ENCODE measurements around the gene CGB1. TPM values are rescaled to one million over a fixed set of nuclear protein-coding genes. Genes with fewer than 3 reads are reported as not detected.
"Not testable (repeated sequence)": the region's sequence is repeated elsewhere in the genome, so short reads cannot be mapped to it uniquely, and the experiment has no call there.

CGB1 gene
- total RNA-seq, 2 experiments from 2014 or later: not detected

DNA sequence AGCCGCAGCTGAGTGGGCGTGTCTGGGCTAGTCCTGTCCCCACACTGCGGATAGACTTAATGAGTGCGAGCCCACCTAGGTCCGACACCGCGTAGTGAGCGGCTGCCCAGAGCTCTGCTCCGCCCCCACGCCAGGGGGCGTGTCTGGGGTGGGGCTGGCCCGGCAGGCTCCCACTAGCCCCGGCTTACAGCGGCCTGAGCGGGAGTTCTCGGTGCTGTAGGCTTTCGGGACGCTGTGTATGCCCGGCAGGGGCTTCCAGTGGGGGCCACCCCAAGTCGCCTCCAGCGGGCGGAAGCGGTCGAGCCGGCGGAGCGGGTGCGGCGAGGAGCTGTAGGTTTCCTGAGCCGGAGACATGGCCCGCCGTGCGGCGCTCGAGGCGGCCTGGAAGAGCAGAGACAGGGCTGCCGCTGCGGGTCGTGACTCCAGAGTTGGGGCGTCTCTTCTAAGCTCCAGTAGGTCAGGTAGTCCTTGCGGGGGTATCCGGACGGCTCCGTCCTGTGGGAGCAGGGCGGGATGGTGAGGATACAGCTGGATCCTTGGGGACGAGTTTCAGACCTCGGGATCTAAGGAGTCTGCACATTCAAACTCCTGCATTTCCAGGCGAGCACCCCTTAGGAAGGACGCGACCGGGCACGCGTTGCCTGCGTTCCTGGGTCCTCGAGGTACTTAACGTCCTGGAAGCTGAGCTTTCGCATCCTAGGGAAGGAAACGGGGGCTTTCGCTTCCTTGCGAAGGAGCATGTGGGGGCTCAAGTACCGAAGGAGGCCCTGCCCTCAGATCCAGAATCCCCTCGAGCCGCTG is 19.6 kb upstream of the CGB1 start:
- H3K4me1 Mint-ChIP-seq: peaks cover 23% of the 10 kb centered on the region
- DNase-seq: peak; percentile 60
- H3K4me3 Mint-ChIP-seq: peak overlapping the region; percentile 62
- peaks cover 49% of the 10 kb centered on the region for H3K27me3 Mint-ChIP-seq
- POLR2A ChIA-PET: no interaction called here
- no peaks in the 10 kb centered on the region for H3K36me3 Mint-ChIP-seq (ENCODE audit: low read depth)
- H3K27ac Mint-ChIP-seq: no peak overlapping the region
- H3K9me3 Mint-ChIP-seq: no peaks in the 10 kb centered on the region
- CTCF ChIA-PET: interaction anchor here (0.6 to 0.8 kb wide), 2 partner anchors 39 to 143 kb away, joined by 4 read pairs; no protein-coding TSS in a partner anchor

DNA sequence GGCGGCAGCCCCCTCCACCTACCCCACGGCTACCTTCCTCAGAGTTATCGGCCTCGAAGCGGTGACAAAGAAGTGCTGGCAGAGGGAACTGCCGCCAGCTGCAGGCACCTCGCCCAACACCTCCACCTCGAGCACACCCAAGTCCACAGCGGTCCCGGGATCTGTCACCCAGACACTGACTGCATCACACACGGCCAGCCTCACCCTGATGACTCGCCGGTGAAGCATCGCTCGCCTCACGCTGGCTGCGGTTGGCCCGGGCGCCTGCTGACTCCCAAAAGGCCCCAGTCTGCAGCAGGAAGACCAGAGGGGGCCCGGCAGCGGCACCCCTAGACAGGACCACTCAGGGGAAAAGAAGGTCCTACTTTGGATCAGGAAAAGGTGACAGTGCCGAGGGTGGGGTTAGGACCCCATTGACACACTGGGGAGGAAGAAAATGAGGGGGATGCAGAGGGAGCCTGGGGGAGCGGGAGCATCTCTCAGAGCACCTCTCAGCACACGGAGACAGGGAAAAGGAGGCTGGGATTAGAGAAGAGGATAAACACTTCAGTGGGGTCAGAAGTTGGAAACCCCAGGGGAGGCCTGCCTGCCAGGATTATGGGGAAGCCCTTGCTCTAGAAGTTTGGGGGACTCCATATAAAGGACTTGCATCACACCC is 13.8 kb upstream of the CGB1 start:
- DNase-seq; H3K36me3 Mint-ChIP-seq (ENCODE audit: low read depth); H3K4me1 Mint-ChIP-seq; H3K27ac Mint-ChIP-seq; POLR2A ChIA-PET; H3K4me3 Mint-ChIP-seq; H3K27me3 Mint-ChIP-seq; H3K9me3 Mint-ChIP-seq; CTCF ChIA-PET: not testable (repeated sequence)

DNA sequence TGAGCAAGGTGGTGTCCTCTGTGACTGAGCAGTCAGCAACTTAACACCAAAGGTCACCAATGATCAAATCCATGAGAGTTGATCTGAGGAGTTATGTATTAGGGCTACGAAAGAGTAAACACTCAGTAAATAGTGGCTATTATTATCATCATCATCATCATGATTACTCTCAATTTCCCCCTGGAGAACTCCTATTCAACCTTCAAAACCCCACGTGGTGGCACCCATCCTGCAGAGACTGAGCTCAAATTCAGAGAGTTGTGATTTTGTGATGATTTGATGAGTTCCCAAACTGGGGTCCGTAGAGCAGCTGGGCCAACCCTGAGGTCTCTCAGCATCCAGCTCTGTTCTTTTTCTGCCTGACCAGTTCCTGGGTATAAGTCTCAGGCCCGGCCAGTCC is 13.1 kb upstream of the CGB1 start:
- DNase-seq; H3K4me1 Mint-ChIP-seq; H3K36me3 Mint-ChIP-seq (ENCODE audit: low read depth); H3K9me3 Mint-ChIP-seq; CTCF ChIA-PET; H3K4me3 Mint-ChIP-seq; H3K27ac Mint-ChIP-seq; POLR2A ChIA-PET; H3K27me3 Mint-ChIP-seq: not testable (repeated sequence)

DNA sequence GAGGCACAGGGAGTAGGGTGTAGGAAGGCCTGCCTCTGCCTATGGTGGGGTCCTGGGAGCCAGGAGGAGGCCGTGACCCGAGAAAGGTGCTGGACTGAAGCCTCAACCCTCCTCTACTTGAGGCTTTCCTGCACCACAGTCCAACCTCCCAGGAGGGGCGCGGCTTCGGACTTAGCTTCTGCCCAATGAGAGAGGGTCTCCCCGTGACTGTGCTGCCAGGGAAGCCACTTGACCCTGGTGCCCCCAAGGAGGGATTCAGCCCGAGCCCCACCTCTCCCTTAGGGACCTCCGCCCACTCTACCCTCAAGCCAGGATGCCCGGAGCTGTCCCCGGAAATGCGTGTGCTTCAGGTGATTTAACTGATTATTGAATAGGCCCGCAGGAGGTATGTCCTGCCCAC is 12.3 kb upstream of the CGB1 start, which contains the start of gene CGB8:
Gene CGB8 (minus strand): TSS at position 101 of the 400 bp plus-strand sequence. CDS start 372 bp downstream, outside the sequence.
- CTCF ChIA-PET; POLR2A ChIA-PET; H3K9me3 Mint-ChIP-seq; H3K36me3 Mint-ChIP-seq (ENCODE audit: low read depth); H3K4me3 Mint-ChIP-seq; DNase-seq; H3K27ac Mint-ChIP-seq; H3K4me1 Mint-ChIP-seq; H3K27me3 Mint-ChIP-seq: not testable (repeated sequence)

DNA sequence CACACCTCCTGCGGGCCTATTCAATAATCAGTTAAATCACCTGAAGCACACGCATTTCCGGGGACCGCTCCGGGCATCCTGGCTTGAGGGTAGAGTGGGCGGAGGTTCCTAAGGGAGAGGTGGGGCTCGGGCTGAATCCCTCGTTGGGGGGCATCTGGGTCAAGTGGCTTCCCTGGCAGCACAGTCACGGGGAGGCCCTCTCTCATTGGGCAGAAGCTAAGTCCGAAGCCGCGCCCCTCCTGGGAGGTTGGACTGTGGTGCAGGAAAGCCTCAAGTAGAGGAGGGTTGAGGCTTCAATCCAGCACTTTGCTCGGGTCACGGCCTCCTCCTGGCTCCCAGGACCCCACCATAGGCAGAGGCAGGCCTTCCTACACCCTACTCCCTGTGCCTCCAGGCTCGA is 6.9 kb upstream of the CGB1 start, which contains the start of gene CGB5:
Gene CGB5 (plus strand): TSS at position 301 of the 400 bp plus-strand sequence. CDS start 362 bp downstream, outside the sequence.
- H3K27ac Mint-ChIP-seq; DNase-seq; POLR2A ChIA-PET; CTCF ChIA-PET; H3K4me3 Mint-ChIP-seq; H3K9me3 Mint-ChIP-seq; H3K36me3 Mint-ChIP-seq (ENCODE audit: low read depth); H3K27me3 Mint-ChIP-seq; H3K4me1 Mint-ChIP-seq: not testable (repeated sequence)

DNA sequence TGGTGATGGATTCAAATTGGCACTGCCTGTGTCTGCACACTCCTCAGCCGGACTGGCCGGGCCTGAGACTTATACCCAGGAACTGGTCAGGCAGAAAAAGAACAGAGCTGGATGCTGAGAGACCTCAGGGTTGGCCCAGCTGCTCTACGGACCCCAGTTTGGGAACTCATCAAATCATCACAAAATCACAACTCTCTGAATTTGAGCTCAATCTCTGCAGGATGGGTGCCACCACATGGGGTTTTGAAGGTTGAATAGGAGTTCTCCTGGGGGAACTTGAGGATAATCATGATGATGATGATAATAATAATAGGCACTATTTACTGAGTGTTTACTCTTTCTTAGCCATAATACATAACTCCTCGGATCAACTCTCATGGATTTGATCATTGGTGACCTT is 6.0 kb upstream of the CGB1 start:
- H3K36me3 Mint-ChIP-seq (ENCODE audit: low read depth); H3K9me3 Mint-ChIP-seq; H3K4me3 Mint-ChIP-seq; POLR2A ChIA-PET; H3K27me3 Mint-ChIP-seq; H3K27ac Mint-ChIP-seq; H3K4me1 Mint-ChIP-seq; DNase-seq; CTCF ChIA-PET: not testable (repeated sequence)

DNA sequence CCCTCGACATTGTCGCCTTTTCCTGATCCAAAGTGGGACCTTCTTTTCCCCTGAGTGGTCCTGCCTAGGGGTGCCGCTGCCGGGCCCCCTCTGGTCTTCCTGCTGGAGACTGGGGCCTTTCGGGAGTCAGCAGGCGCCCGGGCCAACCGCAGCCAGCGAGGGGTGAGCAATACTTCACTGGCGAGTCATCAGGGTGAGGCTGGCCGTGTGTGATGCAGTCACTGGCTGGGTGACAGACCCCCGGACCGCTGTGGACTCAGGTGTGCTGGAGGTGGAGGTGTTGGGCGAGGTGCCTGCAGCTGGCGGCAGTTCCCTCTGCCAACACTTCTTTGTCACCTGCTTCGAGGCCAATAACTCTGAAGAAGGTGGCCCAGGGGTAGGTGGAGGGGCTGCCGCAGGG is 5.5 kb upstream of the CGB1 start:
- Mint-ChIP-seq H3K4me3 (no peak overlapping the region), H3K4me1 (no peaks in the 10 kb centered on the region), H3K27me3 (no peaks in the 10 kb centered on the region), H3K27ac (no peak overlapping the region), H3K9me3 (no peaks in the 10 kb centered on the region), H3K36me3 (ENCODE audit: low read depth) (no peaks in the 10 kb centered on the region)
- ChIA-PET POLR2A (no interaction called here), CTCF (no interaction called here)
- no peak for DNase-seq

DNA sequence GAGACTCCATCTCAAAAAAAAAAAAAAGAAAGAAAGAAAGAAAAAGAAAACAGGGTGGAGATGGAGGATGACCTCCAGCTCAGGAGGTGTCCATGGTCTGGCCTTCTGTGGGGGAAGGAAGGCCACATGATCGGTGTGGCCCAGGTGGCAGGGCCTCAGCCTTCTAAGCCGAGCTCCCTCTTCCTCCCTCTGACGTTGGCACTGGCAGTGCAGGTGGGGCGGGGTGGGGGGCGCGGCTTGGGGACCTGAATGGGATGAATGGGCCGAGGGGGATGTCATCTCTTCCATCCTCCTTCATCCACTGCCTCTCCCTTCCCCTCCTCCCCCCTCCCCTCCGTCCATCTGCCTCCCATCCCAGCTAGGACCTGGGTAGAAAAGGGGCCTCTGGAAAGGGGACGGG is 3.0 kb upstream of the CGB1 start:
- CTCF ChIA-PET; H3K27me3 Mint-ChIP-seq; H3K9me3 Mint-ChIP-seq; H3K4me1 Mint-ChIP-seq; DNase-seq; H3K27ac Mint-ChIP-seq; H3K4me3 Mint-ChIP-seq; POLR2A ChIA-PET; H3K36me3 Mint-ChIP-seq (ENCODE audit: low read depth): not testable (repeated sequence)

DNA sequence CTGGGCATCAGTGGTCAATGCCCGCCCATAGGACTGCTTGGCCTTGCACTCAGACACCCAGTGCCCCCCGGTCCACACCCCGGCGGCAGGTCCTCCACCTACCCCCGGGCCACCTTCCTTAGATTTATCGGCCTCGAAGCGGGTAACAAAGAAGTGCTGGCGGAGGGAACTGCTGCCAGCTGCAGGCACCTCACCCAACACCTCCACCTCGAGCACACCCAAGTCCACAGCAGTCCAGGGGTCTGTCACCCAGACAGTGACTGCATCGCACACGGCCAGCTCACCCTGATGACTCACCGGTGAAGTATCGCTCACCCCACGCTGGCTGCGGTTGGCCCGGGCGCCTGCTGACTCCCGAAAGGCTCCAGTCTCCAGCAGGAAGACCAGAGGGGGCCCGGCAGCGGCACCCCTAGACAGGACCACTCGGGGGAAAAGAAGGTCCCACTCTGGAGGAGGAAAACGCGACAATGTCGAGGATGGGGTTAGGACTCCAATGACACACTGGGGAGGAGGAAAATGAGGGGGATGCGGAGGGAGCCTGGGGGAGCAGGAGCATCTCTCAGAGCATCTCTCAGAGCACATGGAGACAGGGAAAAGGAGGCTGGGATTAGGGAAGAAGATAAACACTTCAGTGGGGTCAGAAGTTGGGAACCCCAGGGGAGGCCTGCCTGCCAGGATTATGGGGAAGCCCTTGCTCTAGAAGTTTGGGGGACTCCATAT is 2.0 kb upstream of the CGB1 start:
- H3K27me3 Mint-ChIP-seq; H3K36me3 Mint-ChIP-seq (ENCODE audit: low read depth); H3K27ac Mint-ChIP-seq; DNase-seq; H3K4me1 Mint-ChIP-seq; H3K9me3 Mint-ChIP-seq; H3K4me3 Mint-ChIP-seq; POLR2A ChIA-PET: not testable (repeated sequence)
- CTCF ChIA-PET: interaction anchor here (0.6 kb wide), 1 partner anchor 284 kb away, joined by 4 read pairs; no protein-coding TSS in a partner anchor

DNA sequence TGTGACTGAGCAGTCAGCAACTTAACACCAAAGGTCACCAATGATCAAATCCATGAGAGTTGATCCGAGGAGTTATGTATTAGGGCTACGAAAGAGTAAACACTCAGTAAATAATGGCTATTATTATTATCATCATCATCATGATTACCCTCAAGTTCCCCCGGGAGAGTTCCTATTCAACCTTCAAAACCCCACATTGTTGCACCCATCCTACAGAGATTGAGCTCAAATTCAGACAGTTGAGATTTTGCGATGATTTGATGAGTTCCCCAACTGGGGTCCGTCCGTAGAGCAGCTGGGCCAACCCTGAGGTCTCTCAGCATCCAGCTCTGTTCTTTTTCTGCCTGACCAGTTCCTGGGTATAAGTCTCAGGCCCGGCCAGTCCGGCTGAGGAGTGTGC is 1.4 kb upstream of the CGB1 start:
- H3K27ac Mint-ChIP-seq; DNase-seq; H3K9me3 Mint-ChIP-seq; H3K27me3 Mint-ChIP-seq; H3K36me3 Mint-ChIP-seq (ENCODE audit: low read depth); H3K4me3 Mint-ChIP-seq; POLR2A ChIA-PET; H3K4me1 Mint-ChIP-seq: not testable (repeated sequence)
- CTCF ChIA-PET: interaction anchor here (0.6 kb wide), 1 partner anchor 284 kb away, joined by 4 read pairs; no protein-coding TSS in a partner anchor

DNA sequence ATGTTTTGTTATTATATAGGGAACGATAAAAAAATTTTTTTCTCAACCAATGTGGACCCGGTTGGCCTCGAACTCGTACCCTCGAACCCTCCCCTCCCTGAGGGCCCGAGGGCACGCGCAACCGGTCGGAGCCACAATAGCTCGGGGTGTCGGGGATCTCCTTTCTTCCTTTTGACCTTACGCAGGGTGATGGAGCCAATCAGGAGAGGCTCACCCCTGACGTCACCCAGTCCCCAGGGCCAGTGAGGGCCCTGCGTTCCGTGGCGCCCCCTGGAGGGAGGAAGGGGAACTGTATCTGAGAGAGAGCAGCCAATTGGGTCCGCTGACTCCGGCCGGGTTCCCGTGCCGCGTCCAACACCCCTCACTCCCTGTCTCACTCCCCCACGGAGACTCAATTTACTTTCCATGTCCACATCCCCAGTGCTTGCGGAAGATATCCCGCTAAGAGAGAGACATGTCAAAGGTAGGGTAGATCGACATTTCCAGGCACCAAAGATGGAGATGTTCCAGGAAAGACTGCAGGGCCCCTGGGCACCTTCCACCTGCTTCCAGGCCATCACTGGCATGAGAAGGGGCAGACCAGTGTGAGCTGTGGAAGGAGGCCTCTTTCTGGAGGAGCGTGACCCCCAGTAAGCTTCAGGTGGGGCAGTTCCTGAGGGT is 4.9 kb downstream of the CGB1 start, which contains the start of gene CGB2:
Gene CGB2 (plus strand): TSS at position 249 of the 660 bp plus-strand sequence. CDS start 206 bp downstream, at position 455.
- H3K4me1 Mint-ChIP-seq; H3K36me3 Mint-ChIP-seq (ENCODE audit: low read depth); H3K9me3 Mint-ChIP-seq; H3K27me3 Mint-ChIP-seq; POLR2A ChIA-PET: not testable (repeated sequence)
- Mint-ChIP-seq H3K27ac (peak within 1 kb of the TSS; percentile 14), H3K4me3 (peak within 1 kb of the TSS; percentile 18)
- peak; percentile 77 for DNase-seq
- CTCF ChIA-PET: interaction anchor here (0.7 to 0.9 kb wide), 2 partner anchors 12 to 32 kb away, joined by 3 read pairs; no protein-coding TSS in a partner anchor

DNA sequence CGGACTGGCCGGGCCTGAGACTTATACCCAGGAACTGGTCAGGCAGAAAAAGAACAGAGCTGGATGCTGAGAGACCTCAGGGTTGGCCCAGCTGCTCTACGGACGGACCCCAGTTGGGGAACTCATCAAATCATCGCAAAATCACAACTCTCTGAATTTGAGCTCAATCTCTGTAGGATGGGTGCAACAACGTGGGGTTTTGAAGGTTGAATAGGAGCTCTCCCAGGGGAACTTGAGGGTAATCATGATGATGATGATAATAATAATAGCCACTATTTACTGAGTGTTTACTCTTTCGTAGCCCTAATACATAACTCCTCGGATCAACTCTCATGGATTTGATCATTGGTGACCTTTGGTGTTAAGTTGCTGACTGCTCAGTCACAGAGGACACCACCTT is 6.4 kb downstream of the CGB1 start:
- DNase-seq; POLR2A ChIA-PET; H3K4me1 Mint-ChIP-seq; H3K27me3 Mint-ChIP-seq; H3K36me3 Mint-ChIP-seq (ENCODE audit: low read depth); H3K9me3 Mint-ChIP-seq; H3K27ac Mint-ChIP-seq; H3K4me3 Mint-ChIP-seq; CTCF ChIA-PET: not testable (repeated sequence)

DNA sequence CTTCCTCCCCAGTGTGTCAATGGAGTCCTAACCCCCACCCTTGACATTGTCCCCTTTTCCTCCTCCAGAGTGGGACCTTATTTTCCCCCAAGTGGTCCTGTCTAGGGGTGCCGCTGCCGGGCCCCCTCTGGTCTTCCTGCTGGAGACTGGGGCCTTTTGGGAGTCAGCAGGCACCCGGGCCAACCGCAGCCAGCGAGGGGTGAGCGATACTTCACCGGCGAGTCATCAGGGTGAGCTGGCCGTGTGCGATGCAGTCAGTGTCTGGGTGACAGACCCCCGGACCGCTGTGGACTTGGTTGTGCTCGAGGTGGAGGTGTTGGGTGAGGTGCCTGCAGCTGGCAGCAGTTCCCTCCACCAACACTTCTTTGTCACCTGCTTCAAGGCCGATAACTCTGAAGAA is 6.9 kb downstream of the CGB1 start:
- H3K4me3 Mint-ChIP-seq; POLR2A ChIA-PET; H3K36me3 Mint-ChIP-seq (ENCODE audit: low read depth); H3K9me3 Mint-ChIP-seq; H3K4me1 Mint-ChIP-seq; DNase-seq; H3K27ac Mint-ChIP-seq; CTCF ChIA-PET; H3K27me3 Mint-ChIP-seq: not testable (repeated sequence)

Measured in activated CD4-positive, alpha-beta memory T cell treated with anti-CD3 and anti-CD28 coated beads, Interleukin-2, amount 10 ng/mL, durations not matched to agents 7 days and 5 days (primary cell).